Panc1 (cell line): ENCODE measurements around the gene STARD10.

ENCODE experiments used
- POLR2AphosphoS5 ChIP-seq: IDR thresholded peaks from 2 replicates; pipeline ENCODE4 v1.6.1; 2012; ENCODE audit warnings: mild to moderate bottlenecking, low read depth, low read length, moderate library complexity
- SIN3A ChIP-seq: IDR thresholded peaks from 2 replicates; pipeline ENCODE4 v1.6.1; 2012; ENCODE audit warnings: low read depth, mild to moderate bottlenecking, low read length, moderate library complexity, borderline replicate concordance; ENCODE audit not compliant: insufficient read depth
- TF ChIP-seq, protein P1 (sequence below): fragments of 450-650 bp; IDR thresholded peaks from 2 replicates; pipeline ENCODE4 v1.5.1; 2017; ENCODE audit warnings: mild to moderate bottlenecking
- TF ChIP-seq, protein P2 (sequence below), 2 experiments: IDR thresholded peaks; 2 replicates each; pipeline ENCODE4 v1.6.1; 2011 to 2012; ENCODE audit warnings: low read depth in 2 of 2, control low read depth in 1 of 2, low read length in 1 of 2, mild to moderate bottlenecking in 1 of 2, moderate library complexity in 1 of 2; ENCODE audit not compliant: insufficient read depth in 1 of 2

GRCh38 chr11:72762641-72763304 lies 31.1 kb downstream of the STARD10 start:
- TF ChIP-seq, protein P1, sequence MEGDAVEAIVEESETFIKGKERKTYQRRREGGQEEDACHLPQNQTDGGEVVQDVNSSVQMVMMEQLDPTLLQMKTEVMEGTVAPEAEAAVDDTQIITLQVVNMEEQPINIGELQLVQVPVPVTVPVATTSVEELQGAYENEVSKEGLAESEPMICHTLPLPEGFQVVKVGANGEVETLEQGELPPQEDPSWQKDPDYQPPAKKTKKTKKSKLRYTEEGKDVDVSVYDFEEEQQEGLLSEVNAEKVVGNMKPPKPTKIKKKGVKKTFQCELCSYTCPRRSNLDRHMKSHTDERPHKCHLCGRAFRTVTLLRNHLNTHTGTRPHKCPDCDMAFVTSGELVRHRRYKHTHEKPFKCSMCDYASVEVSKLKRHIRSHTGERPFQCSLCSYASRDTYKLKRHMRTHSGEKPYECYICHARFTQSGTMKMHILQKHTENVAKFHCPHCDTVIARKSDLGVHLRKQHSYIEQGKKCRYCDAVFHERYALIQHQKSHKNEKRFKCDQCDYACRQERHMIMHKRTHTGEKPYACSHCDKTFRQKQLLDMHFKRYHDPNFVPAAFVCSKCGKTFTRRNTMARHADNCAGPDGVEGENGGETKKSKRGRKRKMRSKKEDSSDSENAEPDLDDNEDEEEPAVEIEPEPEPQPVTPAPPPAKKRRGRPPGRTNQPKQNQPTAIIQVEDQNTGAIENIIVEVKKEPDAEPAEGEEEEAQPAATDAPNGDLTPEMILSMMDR = no peak
- no peak for TF ChIP-seq POLR2AphosphoS5
- TF ChIP-seq, protein P2, sequence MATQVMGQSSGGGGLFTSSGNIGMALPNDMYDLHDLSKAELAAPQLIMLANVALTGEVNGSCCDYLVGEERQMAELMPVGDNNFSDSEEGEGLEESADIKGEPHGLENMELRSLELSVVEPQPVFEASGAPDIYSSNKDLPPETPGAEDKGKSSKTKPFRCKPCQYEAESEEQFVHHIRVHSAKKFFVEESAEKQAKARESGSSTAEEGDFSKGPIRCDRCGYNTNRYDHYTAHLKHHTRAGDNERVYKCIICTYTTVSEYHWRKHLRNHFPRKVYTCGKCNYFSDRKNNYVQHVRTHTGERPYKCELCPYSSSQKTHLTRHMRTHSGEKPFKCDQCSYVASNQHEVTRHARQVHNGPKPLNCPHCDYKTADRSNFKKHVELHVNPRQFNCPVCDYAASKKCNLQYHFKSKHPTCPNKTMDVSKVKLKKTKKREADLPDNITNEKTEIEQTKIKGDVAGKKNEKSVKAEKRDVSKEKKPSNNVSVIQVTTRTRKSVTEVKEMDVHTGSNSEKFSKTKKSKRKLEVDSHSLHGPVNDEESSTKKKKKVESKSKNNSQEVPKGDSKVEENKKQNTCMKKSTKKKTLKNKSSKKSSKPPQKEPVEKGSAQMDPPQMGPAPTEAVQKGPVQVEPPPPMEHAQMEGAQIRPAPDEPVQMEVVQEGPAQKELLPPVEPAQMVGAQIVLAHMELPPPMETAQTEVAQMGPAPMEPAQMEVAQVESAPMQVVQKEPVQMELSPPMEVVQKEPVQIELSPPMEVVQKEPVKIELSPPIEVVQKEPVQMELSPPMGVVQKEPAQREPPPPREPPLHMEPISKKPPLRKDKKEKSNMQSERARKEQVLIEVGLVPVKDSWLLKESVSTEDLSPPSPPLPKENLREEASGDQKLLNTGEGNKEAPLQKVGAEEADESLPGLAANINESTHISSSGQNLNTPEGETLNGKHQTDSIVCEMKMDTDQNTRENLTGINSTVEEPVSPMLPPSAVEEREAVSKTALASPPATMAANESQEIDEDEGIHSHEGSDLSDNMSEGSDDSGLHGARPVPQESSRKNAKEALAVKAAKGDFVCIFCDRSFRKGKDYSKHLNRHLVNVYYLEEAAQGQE (IDR thresholded peaks at IDR 0.05; ENCODE audit: insufficient read depth in 1 of 2, low read depth in 2 of 2, low read length in 1 of 2) = no peak
- no peak for TF ChIP-seq SIN3A
